BJ (cell line): Measurements from ENCODE around the gene CIC. TPM values are rescaled to one million over a fixed set of nuclear protein-coding genes. Genes with fewer than 3 reads are reported as not detected.

Source experiments
- CTCF ChIA-PET: fragments of 350-600 bp; formaldehyde crosslinking; extraction: SDS; loops from one replicate; lab custom pipeline; 2021; ENCODE audit warnings: antibody characterized with exemption, inconsistent platforms; lab: Yijun Ruan, JAX
- POLR2A ChIA-PET: fragments of 300-600 bp; sonication (Branson Sonifier 250); formaldehyde crosslinking; extraction: SDS; loops from one replicate; lab custom pipeline; 2021; ENCODE audit warnings: antibody characterized with exemption; lab: Charles Lee
- DNase-seq: peaks from one replicate; pipeline ENCODE4 v3.0.0-alpha.2; 2011; ENCODE audit warnings: low read depth
- H3K27me3 ChIP-seq: 2 replicates; pipeline ENCODE4 v1.6.0; 2011; ENCODE audit warnings: low read length; ENCODE audit not compliant: control insufficient read depth, insufficient read depth
- H3K36me3 ChIP-seq: 2 replicates; pipeline ENCODE4 v1.5.1; 2011; ENCODE audit warnings: low read length; ENCODE audit not compliant: control insufficient read depth, insufficient read depth
- H3K4me3 ChIP-seq: 2 replicates; pipeline ENCODE4 v1.5.1; 2011; ENCODE audit warnings: low read depth, mild to moderate bottlenecking, control low read depth, low read length
- CTCF ChIP-seq: IDR thresholded peaks from 2 replicates; pipeline ENCODE4 v1.5.1; 2011; ENCODE audit warnings: low read depth, mild to moderate bottlenecking, control low read depth, inconsistent platforms, low read length, moderate library complexity; ENCODE audit not compliant: insufficient read depth
- polyA plus RNA-seq: library from polyadenylated mRNA; depleted of rRNA; stranded (reverse); fragments of >200 nt; gene quantifications from 2 replicates; pipeline ENCODE4 v1.2.3, GENCODE V29; 2011

The CIC gene
- polyA plus RNA-seq, 1 experiment, result 7.0 TPM

GRCh38 chr19:42242512-42243409, 26.3 kb upstream of the CIC start, which contains the start of gene GSK3A:
Gene GSK3A, minus strand, starts transcription at chr19:42242602. Its CDS starts 137 bp downstream, at chr19:42242465.
- ChIA-PET CTCF (interaction anchor here (0.6 to 6.2 kb wide), 14 partner anchors 8 to 161 kb away, joined by 3 to 135 read pairs (median 7); partner anchors contain the start of genes PAFAH1B3 and PRR19), POLR2A (interaction anchor here (0.5 to 1.0 kb wide), 9 partner anchors 8 to 1761 kb away, joined by 3 to 8 read pairs (median 3); no protein-coding TSS in a partner anchor)
- Histone ChIP-seq H3K27me3 (no peaks in the 10 kb centered on the region), H3K36me3 (peaks cover 9% of the 10 kb centered on the region), H3K4me3 (peak within 1 kb of the TSS; percentile 73)
- DNase-seq, result peak; percentile 98
- no peak for TF ChIP-seq CTCF

- ChIA-PET POLR2A (no interaction called here), CTCF (interaction anchor here (0.7 to 6.2 kb wide), 23 partner anchors 10 to 196 kb away, joined by 3 to 135 read pairs (median 7); partner anchors contain the start of genes CIC, PAFAH1B3, POU2F2 and PRR19)
- H3K36me3 ChIP-seq, result peaks cover 14% of the 10 kb centered on the region
- peak; percentile 67 for DNase-seq
- no peaks in the 10 kb centered on the region for H3K27me3 ChIP-seq
- H3K4me3 ChIP-seq, result peak overlapping the region; percentile 73
- TF ChIP-seq CTCF, result peak; percentile 74
Measured at GRCh38 chr19:42244347-42245220, 24.5 kb upstream of the CIC start.

GRCh38 chr19:42245231-42245630, 23.8 kb upstream of the CIC start:
- H3K27me3 ChIP-seq, result no peaks in the 10 kb centered on the region
- no peak for DNase-seq
- H3K36me3 ChIP-seq, result peaks cover 11% of the 10 kb centered on the region
- POLR2A ChIA-PET, result no interaction called here
- CTCF ChIA-PET, result interaction anchor here (0.7 to 6.2 kb wide), 30 partner anchors 11 to 195 kb away, joined by 3 to 135 read pairs (median 6); partner anchors contain the start of genes CIC, PAFAH1B3, POU2F2 and PRR19
- no peak overlapping the region for H3K4me3 ChIP-seq
- TF ChIP-seq CTCF, result no peak

- no peaks in the 10 kb centered on the region for H3K27me3 ChIP-seq
- no peak overlapping the region for H3K4me3 ChIP-seq
- peaks cover 12% of the 10 kb centered on the region for H3K36me3 ChIP-seq
- DNase-seq, result no peak
- TF ChIP-seq CTCF, result peak; percentile 82
- ChIA-PET POLR2A (no interaction called here), CTCF (interaction anchor here (0.7 to 6.2 kb wide), 29 partner anchors 10 to 165 kb away, joined by 3 to 135 read pairs (median 7); partner anchors contain the start of genes CIC, PAFAH1B3, POU2F2 and PRR19)
Measured at GRCh38 chr19:42246143-42246921, 22.7 kb upstream of the CIC start.
